GM11168 (cell line): Measurements from ENCODE around the gene MAGI1.

Experiments used
- in situ Hi-C: fragments of 300-500 bp; cut with MboI; formaldehyde crosslinking; loops from one replicate; pipeline ENCODE4 v1.12.0; 2022; ENCODE audit warnings: low sequenced_read_pairs; ENCODE audit not compliant: unreplicated experiment

Gene MAGI1

GRCh38 chr3:66017084-66017483, 21.6 kb downstream of the MAGI1 start:
- in situ Hi-C loops, result no loop called here

GRCh38 chr3:66015841-66016240, 22.9 kb downstream of the MAGI1 start:
- in situ Hi-C loops, result no loop called here

- in situ Hi-C loops, result no loop called here
Observed at GRCh38 chr3:66014651-66015050, 24.1 kb downstream of the MAGI1 start.

DNA sequence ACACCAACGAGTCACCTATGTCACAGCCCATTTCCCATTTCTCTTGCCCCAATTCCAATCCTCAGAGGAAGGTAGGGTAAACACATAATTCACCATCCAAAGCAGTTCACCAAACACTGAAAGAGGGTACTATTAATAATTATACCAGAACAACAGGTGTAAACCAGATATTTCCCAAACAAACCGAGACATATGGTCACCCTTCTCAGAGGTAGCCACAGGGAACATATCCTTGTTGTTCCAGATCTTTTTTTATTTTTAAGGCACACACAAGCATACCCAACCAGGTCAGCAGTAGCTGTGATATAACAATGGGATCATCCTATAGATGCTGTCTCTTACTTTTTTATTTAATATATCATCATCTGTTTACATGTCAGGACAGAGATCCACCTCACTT, 24.7 kb downstream of the MAGI1 start:
- in situ Hi-C loops, result no loop called here

DNA sequence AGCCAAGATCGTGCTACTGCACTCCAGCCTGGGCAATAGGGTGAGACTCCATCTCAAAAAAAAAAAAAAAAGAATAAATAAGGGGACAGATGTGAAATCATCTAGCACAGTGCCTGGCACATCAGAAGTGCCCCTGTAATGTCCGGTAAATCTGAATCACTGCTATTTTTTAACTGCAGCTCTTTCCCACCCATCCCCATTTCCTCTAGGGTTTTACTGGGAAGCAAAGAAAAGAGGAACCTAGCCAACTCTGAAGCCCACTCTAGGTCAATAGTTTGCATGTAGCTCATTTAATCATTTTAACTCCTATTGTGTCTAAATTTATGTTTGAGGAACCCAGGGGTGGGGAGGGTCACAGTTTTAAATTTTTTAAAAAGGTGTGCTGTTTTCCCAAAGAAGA, 26.0 kb downstream of the MAGI1 start:
- in situ Hi-C loops, result no loop called here

DNA sequence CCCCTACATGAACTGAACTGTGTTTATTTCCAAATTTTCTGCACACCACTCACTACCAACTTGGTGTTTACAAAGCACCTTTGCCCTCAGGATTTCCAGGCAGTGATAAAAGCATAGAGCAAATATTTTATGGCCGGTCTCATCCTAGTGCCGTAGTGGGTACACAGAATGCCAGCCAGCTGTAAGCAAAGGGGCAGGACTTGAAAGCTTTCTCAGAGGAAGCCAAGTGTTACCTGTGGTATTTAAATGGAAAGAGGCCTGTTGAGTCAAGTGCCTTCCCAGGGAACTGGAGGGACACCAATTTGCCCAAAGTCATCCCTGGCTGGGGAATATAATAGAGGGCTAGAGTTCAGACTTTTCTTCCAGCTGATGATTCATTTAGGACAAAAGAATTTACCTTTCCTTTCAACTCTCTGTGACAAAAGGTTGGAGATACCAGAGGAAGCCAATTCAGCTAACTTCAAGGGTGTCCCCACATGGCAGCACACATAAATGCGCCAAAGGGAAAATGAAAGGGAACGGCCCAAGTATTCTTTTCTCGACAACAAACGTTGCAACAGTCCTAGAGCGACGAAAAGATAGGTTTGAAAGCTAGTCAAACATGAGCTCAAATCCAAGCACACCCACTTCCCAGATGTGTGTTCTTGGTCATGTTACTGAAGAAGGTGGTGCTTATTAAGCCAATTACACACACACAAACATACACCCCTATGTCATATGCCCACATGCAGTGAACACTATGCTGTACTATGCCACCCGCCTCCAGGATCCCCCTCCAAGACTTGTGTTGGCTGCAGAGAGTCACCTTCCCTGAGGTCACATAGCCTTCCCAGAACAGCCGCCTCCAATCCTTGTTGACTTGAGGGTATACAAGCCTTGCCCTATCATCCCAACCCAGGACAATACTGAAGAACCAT, 27.7 kb downstream of the MAGI1 start:
- in situ Hi-C loops, result no loop called here

DNA sequence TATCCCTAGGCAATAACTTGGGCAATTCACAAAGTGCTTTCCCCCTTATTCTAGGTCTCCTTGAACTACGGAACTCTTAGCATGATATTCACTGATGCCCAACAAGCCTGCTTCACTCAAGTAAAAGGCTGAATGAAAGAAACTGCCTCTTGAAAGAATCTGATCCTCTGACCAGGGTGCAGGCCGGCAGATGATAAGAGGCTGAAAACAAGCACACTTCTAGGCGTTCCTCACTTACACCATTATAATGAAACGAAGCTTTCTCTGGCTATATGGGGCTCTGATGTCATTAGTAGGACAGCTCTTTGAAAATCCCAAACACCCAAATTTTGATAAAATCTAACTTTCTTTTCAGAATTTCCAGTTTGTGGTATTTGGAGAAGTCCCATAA, 28.4 kb downstream of the MAGI1 start:
- in situ Hi-C loops, result no loop called here

DNA sequence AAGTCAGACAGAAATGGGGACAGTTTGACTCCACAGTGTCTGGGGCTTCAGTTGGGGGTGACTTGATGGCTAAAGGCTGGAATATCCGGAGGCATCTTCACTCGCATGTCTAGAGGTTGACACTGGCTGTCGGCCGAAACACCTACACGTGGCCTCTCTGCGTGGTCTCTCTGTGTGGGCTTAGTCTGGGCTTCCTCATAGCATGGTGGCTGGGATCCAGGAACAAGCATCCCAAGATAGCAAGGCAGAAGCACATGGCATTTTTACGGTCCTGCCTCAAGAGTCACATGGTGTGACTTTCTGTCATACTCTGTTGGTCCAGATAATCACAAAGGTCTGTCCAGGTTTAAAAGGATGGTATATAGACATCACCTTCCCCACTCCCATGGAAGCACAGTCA, 34.5 kb downstream of the MAGI1 start:
- in situ Hi-C loops, result no loop called here

DNA sequence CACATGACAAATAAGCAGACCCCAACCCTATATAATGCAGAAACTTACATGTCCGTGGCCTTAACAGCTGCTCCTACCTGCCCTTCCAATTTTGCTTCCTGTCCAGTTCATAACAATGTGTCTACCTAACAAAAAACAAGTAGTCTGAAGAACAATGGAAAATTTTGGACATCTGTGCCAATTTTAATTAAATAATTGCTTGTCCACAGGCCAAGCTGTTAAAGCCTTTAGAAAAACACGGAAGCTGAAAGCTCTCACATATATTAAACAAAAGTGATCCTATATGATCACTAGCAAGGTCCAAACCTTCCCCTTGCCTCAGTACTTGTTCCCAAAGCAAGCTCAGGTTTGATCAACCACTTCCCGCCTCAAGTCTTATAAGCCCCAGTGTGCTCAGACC, 37.1 kb downstream of the MAGI1 start:
- in situ Hi-C loops, result no loop called here

DNA sequence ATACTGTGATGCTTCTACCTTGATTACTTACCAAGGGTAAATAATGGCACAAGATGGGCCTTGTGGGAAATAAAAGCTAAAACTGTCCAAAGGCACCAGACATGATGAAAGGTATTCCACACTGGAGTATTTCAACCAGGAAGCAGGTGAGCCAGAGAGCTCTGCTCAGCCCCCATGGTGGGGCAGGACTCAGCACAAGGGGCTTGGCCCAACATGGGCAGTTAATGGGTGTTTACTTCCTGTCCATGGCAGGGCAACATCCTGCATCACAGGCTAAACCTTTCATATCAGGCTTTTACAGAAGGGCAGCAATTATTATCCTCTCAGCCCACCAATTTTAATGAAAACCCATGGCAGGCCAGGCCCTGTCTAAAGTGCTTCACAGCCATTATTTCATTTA, 38.2 kb downstream of the MAGI1 start:
- in situ Hi-C loops, result no loop called here

DNA sequence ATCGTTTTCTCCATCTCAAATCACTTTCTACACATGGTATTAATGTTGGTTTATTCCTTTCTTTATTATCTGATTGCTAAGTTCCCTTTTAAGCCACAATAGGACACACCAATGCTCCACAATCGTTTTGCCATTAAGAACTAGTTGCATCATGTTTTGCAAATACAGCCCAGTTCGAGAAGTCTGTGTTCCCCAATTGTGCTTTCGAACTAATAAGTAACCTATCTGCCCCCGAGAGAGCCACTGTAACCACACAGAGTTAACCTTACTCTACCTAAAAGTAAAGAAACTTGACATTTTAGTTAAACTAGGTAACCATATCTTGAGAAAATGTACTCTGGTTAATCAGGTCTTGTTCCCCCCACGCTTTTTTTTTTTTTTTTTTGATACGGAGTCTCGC, 39.1 kb downstream of the MAGI1 start:
- in situ Hi-C loops, result no loop called here

DNA sequence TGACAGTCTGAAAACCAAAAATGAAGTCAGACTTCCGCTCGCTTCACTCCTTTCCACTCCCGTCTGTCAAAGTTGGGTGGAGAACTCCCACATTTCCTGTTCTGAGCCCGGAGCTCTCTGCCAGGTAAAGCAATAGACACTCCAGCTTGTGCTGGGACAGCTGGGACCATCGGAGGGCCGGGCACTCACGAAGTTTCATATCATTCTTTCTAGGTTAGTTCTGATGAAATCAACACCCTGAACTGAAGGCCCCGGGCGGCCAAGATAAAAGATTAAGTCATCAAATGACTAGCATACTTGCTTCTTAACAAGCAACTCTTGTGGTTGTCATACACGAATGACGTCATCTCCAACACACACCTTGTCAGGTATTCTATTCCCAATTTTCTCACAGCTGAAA, 42.1 kb downstream of the MAGI1 start:
- in situ Hi-C loops, result no loop called here

- in situ Hi-C loops, result no loop called here
Observed at GRCh38 chr3:65995515-65995914, 43.2 kb downstream of the MAGI1 start.

- in situ Hi-C loops, result no loop called here
Observed at GRCh38 chr3:65995030-65995429, 43.7 kb downstream of the MAGI1 start.

DNA sequence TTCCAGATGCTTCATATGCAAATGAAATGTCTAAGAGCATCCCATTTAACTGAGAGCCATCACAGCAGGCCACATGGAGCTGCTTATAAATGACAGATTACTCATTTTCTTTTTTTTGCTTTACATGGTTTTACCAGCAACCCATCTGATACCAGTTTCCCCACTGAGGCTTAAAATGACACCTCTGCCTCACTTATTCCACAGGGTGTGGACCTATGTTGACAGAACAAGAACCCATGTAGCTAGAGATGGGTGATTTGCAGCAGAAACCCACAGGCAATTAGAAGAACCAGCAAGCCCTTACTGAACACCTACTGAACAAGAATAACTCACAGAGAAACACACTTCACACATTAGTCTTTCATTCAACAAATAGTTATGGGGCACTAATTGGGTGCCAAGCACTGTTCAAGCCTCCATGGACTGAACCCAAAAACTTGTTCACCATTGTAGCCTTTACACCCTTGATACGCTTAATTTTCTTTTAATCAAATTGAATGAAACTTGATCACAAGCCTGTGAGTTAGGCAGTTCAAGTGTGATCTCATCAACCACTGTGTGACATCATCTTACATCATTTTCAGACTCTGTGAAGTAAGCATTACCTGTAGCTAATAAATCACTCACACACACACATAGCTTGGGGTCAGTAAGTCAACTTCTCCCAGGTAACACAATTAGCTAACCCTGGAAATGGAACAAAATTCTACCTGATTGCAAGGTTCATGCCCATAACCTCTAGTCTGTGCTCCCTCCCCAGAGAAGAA, 45.4 kb downstream of the MAGI1 start:
- in situ Hi-C loops, result no loop called here

DNA sequence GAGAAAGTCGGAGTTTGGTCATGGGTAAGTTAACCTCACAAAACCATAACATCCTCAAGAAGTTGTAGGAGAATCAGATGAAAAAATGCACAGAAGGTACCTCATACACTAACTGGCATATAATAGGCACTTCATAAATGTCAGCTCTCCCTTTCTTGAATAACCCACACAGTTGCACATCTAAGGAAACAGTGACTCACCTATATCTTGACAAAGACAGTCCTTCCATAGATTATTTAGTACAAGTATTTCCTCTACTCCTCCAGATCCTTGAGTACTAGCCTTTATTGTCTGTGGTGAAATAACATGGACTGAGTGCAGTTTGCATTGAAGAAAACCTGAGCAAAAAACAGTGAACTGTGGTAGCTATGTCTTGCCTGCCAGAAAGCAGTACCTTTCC, 46.6 kb downstream of the MAGI1 start:
- in situ Hi-C loops, result no loop called here

GRCh38 chr3:65988411-65989180, 50.1 kb downstream of the MAGI1 start:
- in situ Hi-C loops, result no loop called here

GRCh38 chr3:65986285-65986684, 52.4 kb downstream of the MAGI1 start:
- in situ Hi-C loops, result no loop called here

DNA sequence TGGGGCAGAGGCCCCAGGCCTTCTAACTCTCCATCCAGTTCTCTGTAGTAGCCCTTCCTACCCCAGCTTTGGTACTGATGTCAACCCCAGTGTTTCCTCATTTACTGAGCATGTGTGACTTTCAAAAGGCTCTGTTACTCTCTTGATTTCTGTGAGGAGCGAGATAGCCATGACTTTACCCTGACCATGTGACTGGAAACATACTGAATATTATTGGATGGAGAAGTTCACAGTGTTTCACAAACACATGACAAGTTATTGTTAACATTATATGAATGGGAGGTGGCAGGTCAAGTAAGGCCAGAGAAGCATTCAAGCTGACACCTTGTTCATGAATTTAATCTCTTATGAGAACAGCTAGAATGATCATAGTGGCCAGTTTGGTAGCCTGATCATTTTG, 53.7 kb downstream of the MAGI1 start:
- in situ Hi-C loops, result no loop called here

DNA sequence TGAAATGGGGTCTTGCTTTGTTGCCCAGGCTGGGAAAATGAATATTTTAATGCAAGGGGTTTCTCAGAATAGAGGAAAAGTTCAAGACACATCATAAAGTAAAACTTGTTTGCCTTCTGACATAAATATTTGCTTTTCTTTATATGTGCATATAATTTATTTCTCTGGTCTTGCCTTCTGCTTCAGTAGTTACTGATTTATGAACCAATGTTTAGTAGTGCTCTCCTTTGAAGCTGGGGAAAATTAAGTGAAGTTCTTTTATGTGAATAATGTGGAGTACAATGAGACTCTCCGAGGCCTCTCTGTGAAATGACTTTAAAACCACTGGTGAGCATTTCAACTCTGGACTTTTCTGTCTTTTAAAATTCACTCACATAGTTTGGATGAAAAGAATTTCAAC, 55.6 kb downstream of the MAGI1 start:
- in situ Hi-C loops, result no loop called here

GRCh38 chr3:65979731-65980130, 59.0 kb downstream of the MAGI1 start:
- in situ Hi-C loops, result no loop called here
